Trophoblast cell (in vitro differentiated cells and primary cell): ENCODE results near the gene CEP192.

Experiments
- DNase-seq, 2 donors: peaks; one replicate each; pipeline ENCODE4 v3.0.0-alpha.2; 2016
- H2AFZ ChIP-seq: 2 replicates; pipeline ENCODE4 v1.6.1; 2013; ENCODE audit warnings: low read length, moderate library complexity, mild to moderate bottlenecking; ENCODE audit not compliant: insufficient read depth, poor library complexity
- H2AK5ac ChIP-seq: 2 replicates; pipeline ENCODE4 v1.6.1; 2013; ENCODE audit warnings: mild to moderate bottlenecking, low read length
- H2BK120ac ChIP-seq: 2 replicates; pipeline ENCODE4 v1.6.1; 2013; ENCODE audit warnings: low read length, mild to moderate bottlenecking, moderate library complexity; ENCODE audit not compliant: insufficient read depth, poor library complexity
- H2BK12ac ChIP-seq: 2 replicates; pipeline ENCODE4 v1.6.1; 2013; ENCODE audit warnings: mild to moderate bottlenecking, low read length, moderate library complexity
- H2BK5ac ChIP-seq: 2 replicates; pipeline ENCODE4 v1.6.1; 2013; ENCODE audit warnings: low read length, low read depth, moderate library complexity, mild to moderate bottlenecking; ENCODE audit not compliant: poor library complexity
- H3K14ac ChIP-seq: 2 replicates; pipeline ENCODE4 v1.6.1; 2013; ENCODE audit warnings: mild to moderate bottlenecking, low read length
- H3K18ac ChIP-seq: 2 replicates; pipeline ENCODE4 v1.6.1; 2013; ENCODE audit warnings: mild to moderate bottlenecking, low read length
- H3K23ac ChIP-seq: 2 replicates; pipeline ENCODE4 v1.6.1; 2013; ENCODE audit warnings: low read length
- H3K27ac ChIP-seq: 2 replicates; pipeline ENCODE4 v1.5.1; 2013; ENCODE audit warnings: low read depth, mild to moderate bottlenecking, inconsistent platforms, low read length, moderate library complexity
- H3K27me3 ChIP-seq: 2 replicates; pipeline ENCODE4 v1.6.1; 2013; ENCODE audit warnings: inconsistent platforms, mild to moderate bottlenecking, low read length, moderate library complexity; ENCODE audit not compliant: insufficient read depth
- H3K36me3 ChIP-seq, 2 experiments: 1 replicate in 1 of 2; 2 replicates in 1 of 2; pipeline ENCODE4 v1.6.1; 2013; ENCODE audit warnings: low read length in 2 of 2, mild to moderate bottlenecking in 2 of 2, moderate library complexity in 1 of 2; ENCODE audit not compliant: insufficient read depth in 2 of 2, control insufficient read depth in 1 of 2
- H3K4ac ChIP-seq: 2 replicates; pipeline ENCODE4 v1.6.1; 2013; ENCODE audit warnings: low read depth, mild to moderate bottlenecking, low read length, moderate library complexity
- H3K4me1 ChIP-seq, 2 experiments: 1 replicate in 1 of 2; 2 replicates in 1 of 2; pipeline ENCODE4 v1.6.1; 2013; ENCODE audit warnings: low read length in 2 of 2, mild to moderate bottlenecking in 2 of 2, moderate library complexity in 1 of 2; ENCODE audit not compliant: insufficient read depth in 2 of 2, control insufficient read depth in 1 of 2
- H3K4me2 ChIP-seq: 2 replicates; pipeline ENCODE4 v1.6.1; 2013; ENCODE audit warnings: inconsistent platforms, mild to moderate bottlenecking, low read length, moderate library complexity
- H3K4me3 ChIP-seq: 2 replicates; pipeline ENCODE4 v1.5.1; 2013; ENCODE audit warnings: mild to moderate bottlenecking, low read depth, low read length, inconsistent platforms
- H3K79me1 ChIP-seq: one replicate; pipeline ENCODE4 v1.6.1; 2013; ENCODE audit warnings: low read length
- H3K79me2 ChIP-seq: 2 replicates; pipeline ENCODE4 v1.6.1; 2013; ENCODE audit warnings: low read length, mild to moderate bottlenecking; ENCODE audit not compliant: control insufficient read depth, insufficient read depth, poor library complexity
- H3K9ac ChIP-seq: 2 replicates; pipeline ENCODE4 v1.6.1; 2013; ENCODE audit warnings: mild to moderate bottlenecking, low read length
- H3K9me3 ChIP-seq: 2 replicates; pipeline ENCODE4 v1.6.1; 2013; ENCODE audit warnings: low read depth, mild to moderate bottlenecking, control low read depth, inconsistent platforms, low read length; ENCODE audit not compliant: insufficient read depth
- H4K12ac ChIP-seq: 2 replicates; pipeline ENCODE4 v1.6.1; 2013; ENCODE audit warnings: low read depth, mild to moderate bottlenecking, low read length, moderate library complexity
- H4K8ac ChIP-seq: 2 replicates; pipeline ENCODE4 v1.6.1; 2013; ENCODE audit warnings: low read depth, mild to moderate bottlenecking, low read length, moderate library complexity
- H4K91ac ChIP-seq: one replicate; pipeline ENCODE4 v1.6.1; 2013; ENCODE audit warnings: low read depth, mild to moderate bottlenecking, low read length, moderate library complexity
- WGBS: extraction: QIAGEN DNeasy Blood & Tissue Kit; methylation state at CpG from one replicate; pipeline ENCODE4 v1.1.7; 2013; ENCODE audit warnings: missing lambda C conversion rate; ENCODE audit not compliant: insufficient read length, insufficient coverage; ENCODE audit errors: extremely low coverage; 5-methylcytosine and 5-hydroxymethylcytosine counted together

CEP192 gene

GRCh38 chr18:13011719-13012118 lies 20.6 kb downstream of the CEP192 start:
- no peak overlapping the region for H2BK5ac ChIP-seq

GRCh38 chr18:13014232-13014631 lies 23.1 kb downstream of the CEP192 start:
- no peak overlapping the region for H4K8ac ChIP-seq
- no peak overlapping the region for H2AK5ac ChIP-seq
- peaks cover 19 to 20% of the 10 kb centered on the region in 2 experiments for H3K36me3 ChIP-seq
- H3K4me3 ChIP-seq = no peak overlapping the region
- H4K91ac ChIP-seq = no peak overlapping the region
- H3K79me1 ChIP-seq = no peaks in the 10 kb centered on the region
- no CpG with 5 or more reads among the region's 2 CpGs for WGBS
- H3K14ac ChIP-seq = no peak overlapping the region
- no peak overlapping the region for H4K12ac ChIP-seq
- no peak overlapping the region for H2BK120ac ChIP-seq
- H3K79me2 ChIP-seq = no peaks in the 10 kb centered on the region
- H3K27ac ChIP-seq = no peak overlapping the region
- no peaks in the 10 kb centered on the region for H3K9me3 ChIP-seq
- no peak overlapping the region for H3K18ac ChIP-seq
- no peak overlapping the region for H3K23ac ChIP-seq
- H3K4ac ChIP-seq = no peak overlapping the region
- no peak for DNase-seq
- no peaks in the 10 kb centered on the region for H3K27me3 ChIP-seq
- no peaks in the 10 kb centered on the region for H3K4me1 ChIP-seq
- H2BK12ac ChIP-seq = no peak overlapping the region
- H3K4me2 ChIP-seq = no peak overlapping the region
- no peak overlapping the region for H3K9ac ChIP-seq
- no peak overlapping the region for H2AFZ ChIP-seq
- no peak overlapping the region for H2BK5ac ChIP-seq

More at GRCh38 chr18:13011719-13012118, 20.6 kb downstream of the CEP192 start:
- H3K36me3 ChIP-seq = peaks cover 28% of the 10 kb centered on the region in 2 experiments
- no peak overlapping the region for H4K12ac ChIP-seq
- no peaks in the 10 kb centered on the region for H3K79me1 ChIP-seq
- WGBS = no CpG with 5 or more reads among the region's 5 CpGs
- H3K9ac ChIP-seq = no peak overlapping the region
- H2BK120ac ChIP-seq = no peak overlapping the region
- no peak overlapping the region for H2AFZ ChIP-seq
- no peak overlapping the region for H3K4ac ChIP-seq
- no peaks in the 10 kb centered on the region for H3K27me3 ChIP-seq
- no peak overlapping the region for H3K23ac ChIP-seq
- peak; percentile 56 to 91 for DNase-seq
- no peaks in the 10 kb centered on the region for H3K4me1 ChIP-seq
- no peak overlapping the region for H3K4me2 ChIP-seq
- no peak overlapping the region for H3K14ac ChIP-seq
- H3K79me2 ChIP-seq = no peaks in the 10 kb centered on the region
- no peak overlapping the region for H3K18ac ChIP-seq
- no peak overlapping the region for H3K4me3 ChIP-seq
- H4K91ac ChIP-seq = no peak overlapping the region
- H4K8ac ChIP-seq = no peak overlapping the region
- H3K9me3 ChIP-seq = no peaks in the 10 kb centered on the region
- no peak overlapping the region for H2BK12ac ChIP-seq
- no peak overlapping the region for H2AK5ac ChIP-seq
- no peak overlapping the region for H3K27ac ChIP-seq

DNA sequence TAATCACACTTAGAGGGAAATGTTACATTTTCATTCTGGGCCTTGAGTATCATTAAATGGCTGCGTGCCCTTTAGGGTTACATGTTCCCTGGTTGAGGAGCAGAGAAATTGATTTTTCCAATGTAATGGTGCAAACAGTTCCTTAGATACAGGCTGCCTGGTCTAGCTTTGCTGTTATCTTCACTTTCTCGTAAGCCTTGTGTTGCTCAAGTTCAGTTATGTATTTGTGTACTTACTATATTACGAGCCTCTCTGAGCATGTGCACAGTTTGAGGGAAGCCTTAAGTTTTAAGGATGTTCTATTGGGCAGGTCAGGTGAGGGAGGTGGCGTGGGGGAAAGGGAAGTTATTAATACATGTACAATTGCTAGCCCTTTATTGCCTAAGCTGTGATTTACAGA lies 23.7 kb downstream of the CEP192 start:
- Histone ChIP-seq H2BK5ac (no peak overlapping the region), H4K8ac (no peak overlapping the region), H2BK12ac (no peak overlapping the region), H2BK120ac (no peak overlapping the region), H3K23ac (no peak overlapping the region), H3K27me3 (no peaks in the 10 kb centered on the region), H2AFZ (no peak overlapping the region), H3K4me3 (no peak overlapping the region), H3K27ac (no peak overlapping the region), H3K36me3 (peaks cover 16 to 17% of the 10 kb centered on the region in 2 experiments), H3K4me1 (no peaks in the 10 kb centered on the region), H2AK5ac (no peak overlapping the region), H3K79me2 (no peaks in the 10 kb centered on the region), H4K12ac (no peak overlapping the region), H3K4me2 (no peak overlapping the region), H3K9me3 (no peaks in the 10 kb centered on the region), H3K79me1 (no peaks in the 10 kb centered on the region), H3K4ac (no peak overlapping the region), H3K18ac (no peak overlapping the region), H4K91ac (no peak overlapping the region), H3K14ac (no peak overlapping the region), H3K9ac (no peak overlapping the region)
- DNase-seq = no peak
- WGBS = no CpG with 5 or more reads among the region's 4 CpGs

- Histone ChIP-seq H3K79me2 (no peaks in the 10 kb centered on the region), H3K27ac (no peak overlapping the region), H3K14ac (no peak overlapping the region), H4K91ac (no peak overlapping the region), H3K18ac (no peak overlapping the region), H3K79me1 (no peaks in the 10 kb centered on the region), H2AFZ (no peak overlapping the region), H3K9ac (no peak overlapping the region), H3K4me2 (no peak overlapping the region), H3K23ac (no peak overlapping the region), H2BK120ac (no peak overlapping the region), H2AK5ac (no peak overlapping the region), H3K4me1 (no peaks in the 10 kb centered on the region), H3K27me3 (no peaks in the 10 kb centered on the region), H3K36me3 (peaks cover 8 to 11% of the 10 kb centered on the region in 2 experiments), H3K9me3 (no peaks in the 10 kb centered on the region), H2BK5ac (no peak overlapping the region), H3K4me3 (no peak overlapping the region), H2BK12ac (no peak overlapping the region), H4K12ac (no peak overlapping the region), H4K8ac (no peak overlapping the region), H3K4ac (no peak overlapping the region)
- peak in 1 of 2 donors; percentile 73 for DNase-seq
- WGBS = no CpG with 5 or more reads among the region's 2 CpGs
Observed at GRCh38 chr18:13017247-13017875, 26.2 kb downstream of the CEP192 start.
